Osteocyte (in vitro differentiated cells): ENCODE results near the gene KCTD1. TPM values are rescaled to one million over a fixed set of nuclear protein-coding genes. Genes with fewer than 3 reads are reported as not detected.

Source experiments
- DNase-seq: peaks from one replicate; pipeline ENCODE4 v3.0.0; 2021; ENCODE audit warnings: mixed read lengths; ENCODE audit not compliant: unreplicated experiment; ENCODE audit errors: extremely low spot score
- H3K27ac Mint-ChIP-seq: one replicate; pipeline ENCODE4 v1.8.0; 2021; ENCODE audit warnings: mild to moderate bottlenecking, mixed read lengths; ENCODE audit not compliant: unreplicated experiment
- H3K27me3 Mint-ChIP-seq: one replicate; pipeline ENCODE4 v1.8.0; 2021; ENCODE audit warnings: mixed read lengths; ENCODE audit not compliant: unreplicated experiment
- H3K36me3 Mint-ChIP-seq: one replicate; pipeline ENCODE4 v1.8.0; 2021; ENCODE audit warnings: mixed read lengths; ENCODE audit not compliant: unreplicated experiment
- H3K4me1 Mint-ChIP-seq: one replicate; pipeline ENCODE4 v1.8.0; 2021; ENCODE audit warnings: mixed read lengths; ENCODE audit not compliant: unreplicated experiment
- H3K4me3 Mint-ChIP-seq: one replicate; pipeline ENCODE4 v1.8.0; 2021; ENCODE audit warnings: mild to moderate bottlenecking, moderate library complexity, mixed read lengths; ENCODE audit not compliant: unreplicated experiment
- H3K9me3 Mint-ChIP-seq: one replicate; pipeline ENCODE4 v1.8.0; 2021; ENCODE audit warnings: mixed read lengths; ENCODE audit not compliant: unreplicated experiment
- CTCF ChIP-seq: fragments of 200-600 bp; sonication (generic); IDR thresholded peaks from 2 replicates; pipeline ENCODE4 v1.5.0; 2021; ENCODE audit warnings: antibody characterized with exemption, mild to moderate bottlenecking, moderate library complexity
- total RNA-seq: library from RNA; stranded (reverse); gene quantifications from 2 replicates; pipeline ENCODE4 v1.2.1, GENCODE V29; 2021

KCTD1 gene
- total RNA-seq, 1 donor from 2014 or later, result 25.7 TPM

DNA sequence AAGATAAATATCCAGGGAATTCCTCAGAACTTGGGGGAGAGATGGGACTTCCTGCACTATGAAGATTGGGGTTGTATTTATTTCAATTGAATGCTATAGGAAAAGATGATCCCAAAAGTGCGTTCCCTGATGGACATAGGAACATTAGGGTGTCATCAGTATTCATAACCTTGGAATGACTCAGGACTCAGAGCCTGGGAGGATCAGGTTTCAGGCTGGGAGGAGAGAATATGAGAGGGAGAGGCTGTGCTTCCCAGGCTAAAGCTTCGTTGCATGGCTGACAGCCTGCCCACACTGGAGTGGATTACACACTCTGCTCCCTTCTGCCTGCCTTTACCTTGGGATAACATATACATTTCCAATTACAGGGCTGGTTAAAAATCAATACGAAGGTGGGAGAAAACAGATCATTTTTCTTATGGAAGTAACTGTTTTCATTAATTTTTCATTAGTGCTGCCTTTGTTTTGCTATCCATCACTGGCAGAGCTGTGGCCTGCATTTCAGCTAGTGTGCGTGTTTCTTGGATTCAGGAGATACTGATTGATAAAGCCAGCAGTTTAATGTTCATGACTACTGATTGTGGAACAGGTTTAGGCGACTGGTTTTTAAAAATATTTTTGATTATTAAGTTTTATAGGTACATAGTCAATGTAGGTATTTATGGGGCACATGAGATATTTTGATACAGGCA lies 118.7 kb downstream of the KCTD1 start:
- Mint-ChIP-seq H3K27me3 (no peaks in the 10 kb centered on the region), H3K36me3 (no peaks in the 10 kb centered on the region), H3K27ac (peak overlapping the region; percentile 61), H3K4me1 (peaks cover 6% of the 10 kb centered on the region), H3K4me3 (no peak overlapping the region), H3K9me3 (no peaks in the 10 kb centered on the region)
- peak; percentile 51 for DNase-seq
- no peak for TF ChIP-seq CTCF

DNA sequence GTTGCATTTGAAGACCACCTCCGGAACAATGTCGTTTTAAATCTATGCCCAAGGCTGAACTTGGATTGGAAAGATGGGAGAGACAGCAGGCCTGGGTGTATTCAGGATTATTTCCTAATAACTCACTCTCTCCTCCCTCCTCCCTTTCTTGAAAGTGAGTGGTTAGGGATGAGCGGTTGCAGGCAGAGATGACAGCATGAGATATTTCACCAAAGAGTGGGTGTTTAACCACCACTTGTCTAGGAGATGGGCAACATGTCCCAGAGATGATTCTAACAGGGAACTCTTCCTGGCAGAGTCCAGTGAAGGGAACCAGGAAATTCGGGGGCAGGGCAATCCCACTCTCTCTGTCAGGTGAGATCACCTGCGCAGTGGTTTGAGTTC lies 123.2 kb downstream of the KCTD1 start:
- Mint-ChIP-seq H3K4me1 (peaks cover 7% of the 10 kb centered on the region), H3K27me3 (no peaks in the 10 kb centered on the region), H3K4me3 (no peak overlapping the region), H3K9me3 (no peaks in the 10 kb centered on the region), H3K27ac (no peak overlapping the region), H3K36me3 (no peaks in the 10 kb centered on the region)
- no peak for DNase-seq
- no peak for TF ChIP-seq CTCF

- no peak overlapping the region for H3K4me3 Mint-ChIP-seq
- peak; percentile 72 for DNase-seq
- no peak for TF ChIP-seq CTCF
- no peaks in the 10 kb centered on the region for H3K36me3 Mint-ChIP-seq
- H3K4me1 Mint-ChIP-seq, result peaks cover 7% of the 10 kb centered on the region
- H3K9me3 Mint-ChIP-seq, result no peaks in the 10 kb centered on the region
- no peaks in the 10 kb centered on the region for H3K27me3 Mint-ChIP-seq
- no peak overlapping the region for H3K27ac Mint-ChIP-seq
Measured at GRCh38 chr18:26424428-26425147, 123.8 kb downstream of the KCTD1 start.

DNA sequence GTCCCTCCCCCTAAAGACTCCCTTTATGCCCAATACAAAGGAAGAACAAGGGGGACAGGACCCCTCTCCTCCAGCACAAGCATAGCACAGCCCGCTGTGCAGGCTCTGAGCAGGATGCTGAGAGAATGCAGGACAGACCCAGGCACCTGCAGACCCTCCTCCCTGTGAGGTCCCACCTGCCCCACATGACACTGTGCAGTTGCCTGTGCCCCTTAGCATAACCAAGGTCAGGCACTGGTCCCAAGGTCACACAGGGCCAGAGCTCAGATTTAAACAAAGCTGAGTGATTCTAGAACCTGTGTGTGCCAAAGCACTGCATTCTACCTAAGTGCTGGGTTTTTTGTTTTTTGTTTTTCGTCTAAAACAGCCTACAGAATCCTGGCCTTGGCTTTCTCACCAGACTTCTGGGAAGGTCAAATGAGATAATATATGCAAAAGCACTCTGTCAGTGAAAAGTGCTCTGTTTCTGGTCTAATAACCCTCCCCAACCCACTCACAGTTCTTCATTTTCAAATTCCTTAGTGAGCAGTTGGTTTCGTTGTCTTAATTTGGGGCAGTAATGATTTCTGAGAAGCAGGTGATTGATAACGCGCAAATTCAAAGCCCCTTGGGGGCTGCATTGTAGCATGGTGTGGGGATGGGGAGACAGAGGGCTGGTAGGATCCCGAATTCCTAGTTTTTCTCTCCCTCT lies 125.7 kb downstream of the KCTD1 start:
- TF ChIP-seq CTCF, result no peak
- Mint-ChIP-seq H3K9me3 (no peaks in the 10 kb centered on the region), H3K4me1 (peaks cover 3% of the 10 kb centered on the region), H3K27ac (no peak overlapping the region), H3K36me3 (no peaks in the 10 kb centered on the region), H3K4me3 (no peak overlapping the region), H3K27me3 (no peaks in the 10 kb centered on the region)
- peak; percentile 68 for DNase-seq

DNA sequence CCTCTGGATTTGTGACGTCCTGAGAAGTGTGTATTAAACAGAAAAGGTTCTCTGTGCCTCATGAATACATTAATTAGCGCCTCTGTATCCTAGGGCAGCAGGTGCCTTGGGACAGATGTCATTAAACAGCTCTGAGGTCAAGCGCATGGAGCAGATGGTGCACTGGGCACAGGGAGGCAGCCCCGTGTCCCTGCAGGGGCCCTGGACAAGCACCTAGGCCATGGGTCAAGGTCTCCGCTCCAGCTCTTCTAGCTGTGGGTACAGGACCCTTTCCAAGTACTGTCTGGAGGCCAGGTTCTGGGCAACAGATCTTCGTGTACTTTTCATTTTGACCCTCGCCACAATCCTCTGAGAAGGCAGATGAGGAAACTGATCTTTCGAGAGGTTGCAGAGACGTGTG lies 126.4 kb downstream of the KCTD1 start:
- no peaks in the 10 kb centered on the region for H3K9me3 Mint-ChIP-seq
- no peak for TF ChIP-seq CTCF
- DNase-seq, result peak; percentile 77
- H3K27ac Mint-ChIP-seq, result no peak overlapping the region
- H3K4me3 Mint-ChIP-seq, result no peak overlapping the region
- H3K27me3 Mint-ChIP-seq, result no peaks in the 10 kb centered on the region
- H3K4me1 Mint-ChIP-seq, result peaks cover 3% of the 10 kb centered on the region
- H3K36me3 Mint-ChIP-seq, result no peaks in the 10 kb centered on the region
